Esophagus muscularis mucosa (tissue), 4 donors: ENCODE data around the gene CNTNAP2. TPM values are rescaled to one million over a fixed set of nuclear protein-coding genes. Genes with fewer than 3 reads are reported as not detected.

Experiments
- DNase-seq: peaks from one replicate; pipeline ENCODE4 v3.0.0-alpha.2; 2017; ENCODE audit errors: extremely low spot score
- H3K27ac ChIP-seq, 4 donors: fragments of 200-600 bp; sonication (generic); replicated peaks in 1 of 4; 1 replicate in 3 of 4; 2 replicates in 1 of 4; pipeline ENCODE4 v1.5.1; 2016 to 2019; ENCODE audit warnings: mild to moderate bottlenecking in 1 of 4
- H3K27me3 ChIP-seq, 4 donors: fragments of 200-600 bp; sonication (generic); one replicate each; pipeline versions ENCODE4 v1.5.1 to v1.6.0; 2016 to 2019
- H3K36me3 ChIP-seq, 4 donors: fragments of 200-600 bp; sonication (generic); one replicate each; pipeline ENCODE4 v1.5.1; 2016 to 2019
- H3K4me1 ChIP-seq, 4 donors: fragments of 200-600 bp; sonication (generic); one replicate each; pipeline ENCODE4 v1.5.1; 2016 to 2019
- H3K4me3 ChIP-seq, 4 donors: fragments of 200-600 bp; sonication (generic); 1 replicate in 2 of 4; 2 replicates in 2 of 4; pipeline ENCODE4 v1.5.1; 2016 to 2019; ENCODE audit warnings: mild to moderate bottlenecking in 4 of 4, moderate library complexity in 1 of 4
- H3K9me3 ChIP-seq, 4 donors: fragments of 200-600 bp; sonication (generic); 1 replicate in 3 of 4; 2 replicates in 1 of 4; pipeline ENCODE4 v1.5.1; 2016 to 2019
- CTCF ChIP-seq, 3 experiments: fragments of 200-600 bp in 2 of 3; fragments of 450-650 bp in 1 of 3; sonication (generic) in 2 of 3; IDR thresholded peaks; one replicate each; pipeline ENCODE4 v1.5.1; 2017 to 2019; ENCODE audit warnings: antibody characterized with exemption in 3 of 3, mild to moderate bottlenecking in 2 of 3, moderate library complexity in 1 of 3
- EP300 ChIP-seq: sonication (generic); formaldehyde crosslinking; IDR thresholded peaks from one replicate; pipeline ENCODE4 v1.6.1; 2017; ENCODE audit warnings: antibody characterized with exemption
- POLR2A ChIP-seq: fragments of 450-650 bp; IDR thresholded peaks from one replicate; pipeline ENCODE4 v1.6.1; 2017; ENCODE audit warnings: antibody characterized with exemption, moderate library complexity, mild to moderate bottlenecking, low read depth
- POLR2AphosphoS5 ChIP-seq, 2 donors: sonication (generic); formaldehyde crosslinking; IDR thresholded peaks; one replicate each; pipeline ENCODE4 v1.6.1; 2017; ENCODE audit warnings: antibody characterized with exemption in 2 of 2
- WGBS: methylation state at CpG from one replicate; pipeline ENCODE4 v1.1.5; 2018; 5-methylcytosine and 5-hydroxymethylcytosine counted together
- intact Hi-C: fragments of 100-400 bp; cut with DNase I; formaldehyde crosslinking; loops from one replicate; pipeline ENCODE4 v1.15.1; 2023
- total RNA-seq, 4 donors: library from RNA; depleted of rRNA; stranded (reverse); fragments of >200 nt; gene quantifications; one replicate each; pipeline versions ENCODE4 v1.1.0 to v1.2.1, GENCODE V29; 2016

Gene CNTNAP2
- total RNA-seq, 4 donors from 2014 or later = 1.2 to 2.9 (median 1.9) TPM

GRCh38 chr7:147513451-147513850 lies 1396.8 kb downstream of the CNTNAP2 start:
- no peak overlapping the region for H3K27ac ChIP-seq
- intact Hi-C loops = no loop called here
- H3K4me3 ChIP-seq = no peak overlapping the region
- no peaks in the 10 kb centered on the region for H3K27me3 ChIP-seq
- no peak for DNase-seq
- no peaks in the 10 kb centered on the region for H3K4me1 ChIP-seq
- no peaks in the 10 kb centered on the region for H3K9me3 ChIP-seq
- 93% methylated on average over 4 of the region's 4 CpGs for WGBS
- no peak for TF ChIP-seq POLR2AphosphoS5 (IDR thresholded peaks at IDR 0.05)
- no peaks in the 10 kb centered on the region for H3K36me3 ChIP-seq

- Histone ChIP-seq H3K27me3 (no peaks in the 10 kb centered on the region), H3K27ac (no peak overlapping the region), H3K4me3 (no peak overlapping the region), H3K9me3 (no peaks in the 10 kb centered on the region), H3K4me1 (no peaks in the 10 kb centered on the region), H3K36me3 (no peaks in the 10 kb centered on the region)
- intact Hi-C loops = no loop called here
- 91% methylated on average over 2 of the region's 2 CpGs for WGBS
- no peak for TF ChIP-seq CTCF (IDR thresholded peaks at IDR 0.05)
- no peak for TF ChIP-seq POLR2AphosphoS5 (IDR thresholded peaks at IDR 0.05)
- TF ChIP-seq POLR2A = no peak
- TF ChIP-seq EP300 = no peak
- no peak for DNase-seq
Observed at GRCh38 chr7:147516391-147516790, 1399.8 kb downstream of the CNTNAP2 start.

GRCh38 chr7:147519062-147519461 lies 1402.5 kb downstream of the CNTNAP2 start:
- no peak for TF ChIP-seq CTCF (IDR thresholded peaks at IDR 0.05)
- no peak for TF ChIP-seq EP300
- TF ChIP-seq POLR2A = no peak
- TF ChIP-seq POLR2AphosphoS5 (IDR thresholded peaks at IDR 0.05) = no peak

GRCh38 chr7:147523056-147523455 lies 1406.5 kb downstream of the CNTNAP2 start:
- no peaks in the 10 kb centered on the region for H3K4me1 ChIP-seq
- H3K27ac ChIP-seq = no peak overlapping the region
- intact Hi-C loops = no loop called here
- no peaks in the 10 kb centered on the region for H3K9me3 ChIP-seq
- WGBS = 80% methylated on average over 6 of the region's 7 CpGs
- TF ChIP-seq POLR2A (no peak), CTCF (IDR thresholded peaks at IDR 0.05) (no peak), POLR2AphosphoS5 (IDR thresholded peaks at IDR 0.05) (no peak), EP300 (no peak)
- DNase-seq = no peak
- no peak overlapping the region for H3K4me3 ChIP-seq
- no peaks in the 10 kb centered on the region for H3K36me3 ChIP-seq
- no peaks in the 10 kb centered on the region for H3K27me3 ChIP-seq

More at GRCh38 chr7:147519062-147519461, 1402.5 kb downstream of the CNTNAP2 start:
- H3K4me1 ChIP-seq = no peaks in the 10 kb centered on the region
- H3K27ac ChIP-seq = no peak overlapping the region
- no peaks in the 10 kb centered on the region for H3K9me3 ChIP-seq
- no peaks in the 10 kb centered on the region for H3K36me3 ChIP-seq
- DNase-seq = no peak
- H3K4me3 ChIP-seq = no peak overlapping the region
- WGBS = 73% methylated on average over 6 of the region's 6 CpGs
- H3K27me3 ChIP-seq = no peaks in the 10 kb centered on the region
- intact Hi-C loops = no loop called here

GRCh38 chr7:147524726-147525250 lies 1408.2 kb downstream of the CNTNAP2 start:
- 58% methylated on average over 3 of the region's 3 CpGs for WGBS
- H3K9me3 ChIP-seq = no peaks in the 10 kb centered on the region
- H3K27me3 ChIP-seq = no peaks in the 10 kb centered on the region
- no peak overlapping the region for H3K27ac ChIP-seq
- intact Hi-C loops = no loop called here
- H3K4me1 ChIP-seq = no peaks in the 10 kb centered on the region
- no peaks in the 10 kb centered on the region for H3K36me3 ChIP-seq
- no peak for DNase-seq
- TF ChIP-seq POLR2AphosphoS5 (IDR thresholded peaks at IDR 0.05) (no peak), CTCF (IDR thresholded peaks at IDR 0.05) (no peak), POLR2A (no peak), EP300 (no peak)
- H3K4me3 ChIP-seq = no peak overlapping the region
